Endothelial cell of umbilical vein (primary cell): ENCODE results near the gene MNAT1.

Experiments used
- EZH2 ChIP-seq: IDR thresholded peaks from 2 replicates; pipeline ENCODE4 v1.6.1; 2012; ENCODE audit warnings: borderline replicate concordance, low read depth, mild to moderate bottlenecking, moderate library complexity, low read length, inconsistent platforms; ENCODE audit not compliant: severe bottlenecking
- POLR2A ChIP-seq: IDR thresholded peaks from 2 replicates; pipeline ENCODE4 v1.6.1; 2012; ENCODE audit warnings: low read depth, mild to moderate bottlenecking, control low read depth, low read length

- TF ChIP-seq POLR2A (no peak), EZH2 (no peak)
Observed at GRCh38 chr14:60972295-60972694, 237.7 kb downstream of the MNAT1 start.
